Measurements from ENCODE around the gene STUB1.

- TF ChIP-seq CTCF (IDR thresholded peaks at IDR 0.05; ENCODE audit: extremely low read depth in 1 of 2, insufficient read depth in 1 of 2, low read depth in 1 of 2, low read length in 2 of 2) (no peak), EZH2 (IDR thresholded peaks at IDR 0.05; ENCODE audit: borderline replicate concordance, low read depth, low read length, severe bottlenecking) (peak; percentile 11), POLR2AphosphoS5 (IDR thresholded peaks at IDR 0.05; ENCODE audit: insufficient read depth, low read depth, low read length) (no peak), POLR2A (IDR thresholded peaks at IDR 0.05; ENCODE audit: low read depth, low read length) (no peak)
These were observed 14.7 kb downstream of the STUB1 start for GRCh38 chr16:694863-695354.

Data from endothelial cell of umbilical vein (primary cell).